Measurements from ENCODE around the gene ERICH2.

DNA sequence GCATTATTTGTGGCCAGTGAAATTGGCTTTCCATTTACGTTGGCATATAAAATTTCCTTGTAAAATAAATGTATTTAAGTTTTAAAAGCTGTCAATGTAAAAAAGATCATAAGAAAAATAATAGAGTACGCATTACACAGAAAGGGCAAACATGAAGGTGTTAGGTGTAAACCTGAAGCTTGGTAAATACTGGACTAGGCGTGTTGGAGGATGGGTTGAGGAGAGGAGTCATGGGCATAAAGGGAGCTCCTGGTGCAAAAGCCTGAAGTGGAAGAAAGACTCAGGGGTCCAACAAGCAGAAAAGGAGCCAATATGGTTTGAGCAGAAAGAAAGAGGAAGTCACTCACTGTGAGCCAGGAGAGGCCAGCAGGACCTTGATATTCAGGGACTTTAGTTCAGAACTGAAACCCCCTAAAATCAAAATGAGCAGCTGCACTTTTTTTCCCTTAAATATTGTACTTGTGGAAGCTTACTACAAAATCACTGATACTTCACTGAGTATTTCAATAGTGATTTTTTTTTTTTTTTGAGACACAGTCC, 30.6 kb upstream of the ERICH2 start:
- TF ChIP-seq ZC3H10 (CRISPR knock-in tag; IDR thresholded peaks at IDR 0.05) (no peak), GLIS3 (CRISPR knock-in tag; IDR thresholded peaks at IDR 0.05) (no peak), ZFP30 (CRISPR knock-in tag; IDR thresholded peaks at IDR 0.05) (no peak), ZNF70 (CRISPR knock-in tag; IDR thresholded peaks at IDR 0.05) (no peak), ZFP3 (CRISPR knock-in tag; IDR thresholded peaks at IDR 0.05) (no peak), RARB (CRISPR knock-in tag; IDR thresholded peaks at IDR 0.05) (no peak), TCF4 (CRISPR knock-in tag; IDR thresholded peaks at IDR 0.05; ENCODE audit: borderline replicate concordance) (no peak), ZNF8 (CRISPR knock-in tag; IDR thresholded peaks at IDR 0.05) (no peak), ARNTL (CRISPR knock-in tag; IDR thresholded peaks at IDR 0.05; ENCODE audit: borderline replicate concordance, low read depth) (no peak), ESRRG (CRISPR knock-in tag; IDR thresholded peaks at IDR 0.05) (no peak)
- TF ChIP-seq, protein P1, sequence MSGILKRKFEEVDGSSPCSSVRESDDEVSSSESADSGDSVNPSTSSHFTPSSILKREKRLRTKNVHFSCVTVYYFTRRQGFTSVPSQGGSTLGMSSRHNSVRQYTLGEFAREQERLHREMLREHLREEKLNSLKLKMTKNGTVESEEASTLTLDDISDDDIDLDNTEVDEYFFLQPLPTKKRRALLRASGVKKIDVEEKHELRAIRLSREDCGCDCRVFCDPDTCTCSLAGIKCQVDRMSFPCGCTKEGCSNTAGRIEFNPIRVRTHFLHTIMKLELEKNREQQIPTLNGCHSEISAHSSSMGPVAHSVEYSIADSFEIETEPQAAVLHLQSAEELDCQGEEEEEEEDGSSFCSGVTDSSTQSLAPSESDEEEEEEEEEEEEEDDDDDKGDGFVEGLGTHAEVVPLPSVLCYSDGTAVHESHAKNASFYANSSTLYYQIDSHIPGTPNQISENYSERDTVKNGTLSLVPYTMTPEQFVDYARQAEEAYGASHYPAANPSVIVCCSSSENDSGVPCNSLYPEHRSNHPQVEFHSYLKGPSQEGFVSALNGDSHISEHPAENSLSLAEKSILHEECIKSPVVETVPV (CRISPR knock-in tag; IDR thresholded peaks at IDR 0.05), result no peak
- TF ChIP-seq, protein P2, sequence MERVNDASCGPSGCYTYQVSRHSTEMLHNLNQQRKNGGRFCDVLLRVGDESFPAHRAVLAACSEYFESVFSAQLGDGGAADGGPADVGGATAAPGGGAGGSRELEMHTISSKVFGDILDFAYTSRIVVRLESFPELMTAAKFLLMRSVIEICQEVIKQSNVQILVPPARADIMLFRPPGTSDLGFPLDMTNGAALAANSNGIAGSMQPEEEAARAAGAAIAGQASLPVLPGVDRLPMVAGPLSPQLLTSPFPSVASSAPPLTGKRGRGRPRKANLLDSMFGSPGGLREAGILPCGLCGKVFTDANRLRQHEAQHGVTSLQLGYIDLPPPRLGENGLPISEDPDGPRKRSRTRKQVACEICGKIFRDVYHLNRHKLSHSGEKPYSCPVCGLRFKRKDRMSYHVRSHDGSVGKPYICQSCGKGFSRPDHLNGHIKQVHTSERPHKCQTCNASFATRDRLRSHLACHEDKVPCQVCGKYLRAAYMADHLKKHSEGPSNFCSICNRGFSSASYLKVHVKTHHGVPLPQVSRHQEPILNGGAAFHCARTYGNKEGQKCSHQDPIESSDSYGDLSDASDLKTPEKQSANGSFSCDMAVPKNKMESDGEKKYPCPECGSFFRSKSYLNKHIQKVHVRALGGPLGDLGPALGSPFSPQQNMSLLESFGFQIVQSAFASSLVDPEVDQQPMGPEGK (CRISPR knock-in tag; IDR thresholded peaks at IDR 0.05; ENCODE audit: borderline replicate concordance), result no peak
- TF ChIP-seq, protein P3, sequence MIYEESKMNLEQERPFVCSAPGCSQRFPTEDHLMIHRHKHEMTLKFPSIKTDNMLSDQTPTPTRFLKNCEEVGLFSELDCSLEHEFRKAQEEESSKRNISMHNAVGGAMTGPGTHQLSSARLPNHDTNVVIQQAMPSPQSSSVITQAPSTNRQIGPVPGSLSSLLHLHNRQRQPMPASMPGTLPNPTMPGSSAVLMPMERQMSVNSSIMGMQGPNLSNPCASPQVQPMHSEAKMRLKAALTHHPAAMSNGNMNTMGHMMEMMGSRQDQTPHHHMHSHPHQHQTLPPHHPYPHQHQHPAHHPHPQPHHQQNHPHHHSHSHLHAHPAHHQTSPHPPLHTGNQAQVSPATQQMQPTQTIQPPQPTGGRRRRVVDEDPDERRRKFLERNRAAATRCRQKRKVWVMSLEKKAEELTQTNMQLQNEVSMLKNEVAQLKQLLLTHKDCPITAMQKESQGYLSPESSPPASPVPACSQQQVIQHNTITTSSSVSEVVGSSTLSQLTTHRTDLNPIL (CRISPR knock-in tag; IDR thresholded peaks at IDR 0.05; ENCODE audit: low read depth), result no peak

Measured in SK-N-SH treated with all-trans-retinoic acid at 6 μM for 48 hours (cell line).